ENCODE results near the gene LIPI.
A peak's percentile ranks its signal among the peaks of the same experiment; 100 is the strongest.
"Not testable (repeated sequence)": the region's sequence is repeated elsewhere in the genome, so short reads cannot be mapped to it uniquely, and the experiment has no call there.

Gene LIPI

GRCh38 chr21:14223365-14223764 is 12.6 kb upstream of the LIPI start:
- TF ChIP-seq CTCF (IDR thresholded peaks at IDR 0.05; ENCODE audit: extremely low read depth, insufficient read depth, missing control alignments), result no peak
- no peak for DNase-seq (ENCODE audit: low spot score)
- in situ Hi-C loops (cut with MboI; ENCODE audit: low pct_unique_long_range_greater_than_20kb, low sequenced_read_pairs, unreplicated experiment), result no loop called here

DNA sequence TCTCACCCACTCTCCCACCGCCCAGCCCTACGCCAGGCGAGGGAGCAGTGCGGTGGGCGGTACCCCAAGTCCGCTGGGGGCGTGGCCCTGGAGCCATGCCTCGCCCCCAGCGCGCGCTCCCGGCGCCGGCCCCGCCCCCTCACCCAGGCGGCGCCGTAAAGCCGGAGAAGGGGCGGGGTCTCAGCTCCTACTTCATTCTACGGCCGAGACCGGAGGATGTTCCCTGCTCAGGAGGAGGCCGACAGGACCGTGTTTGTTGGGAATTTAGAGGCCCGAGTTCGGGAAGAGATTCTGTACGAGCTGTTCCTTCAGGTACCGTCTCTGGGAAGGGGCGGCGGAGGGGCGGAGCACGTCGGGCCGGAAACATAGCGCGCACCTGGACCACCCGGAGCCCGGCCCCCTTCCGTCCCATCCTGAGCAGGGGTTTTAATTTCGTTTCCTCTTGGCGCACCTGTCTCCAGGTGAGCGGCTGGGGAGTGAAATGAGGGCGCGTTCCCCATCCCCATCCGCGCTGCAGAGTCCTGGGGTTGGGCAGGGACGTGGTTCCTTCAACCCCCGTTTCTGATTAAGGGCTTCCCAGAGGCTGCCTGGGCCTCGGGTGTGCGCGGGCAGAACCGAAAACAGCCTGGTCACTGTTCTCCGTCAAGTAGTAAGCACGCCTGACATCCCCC is 5.4 kb upstream of the LIPI start, which contains the start of gene RBM11:
TSS of gene RBM11 (plus strand) at position 187 of the 671 bp plus-strand sequence. CDS start at position 217, 30 bp downstream.
- in situ Hi-C loops (cut with MboI; ENCODE audit: low pct_unique_long_range_greater_than_20kb, low sequenced_read_pairs, unreplicated experiment), result no loop called here
- TF ChIP-seq CTCF (IDR thresholded peaks at IDR 0.05; ENCODE audit: extremely low read depth, insufficient read depth, missing control alignments), result no peak
- DNase-seq (ENCODE audit: low spot score), result peak; percentile 71

- no peak for DNase-seq (ENCODE audit: low spot score)
- TF ChIP-seq CTCF (IDR thresholded peaks at IDR 0.05; ENCODE audit: extremely low read depth, insufficient read depth, missing control alignments), result no peak
- in situ Hi-C loops (cut with MboI; ENCODE audit: low pct_unique_long_range_greater_than_20kb, low sequenced_read_pairs, unreplicated experiment), result no loop called here
These were observed 2.4 kb upstream of the LIPI start for GRCh38 chr21:14213164-14213563.

DNA sequence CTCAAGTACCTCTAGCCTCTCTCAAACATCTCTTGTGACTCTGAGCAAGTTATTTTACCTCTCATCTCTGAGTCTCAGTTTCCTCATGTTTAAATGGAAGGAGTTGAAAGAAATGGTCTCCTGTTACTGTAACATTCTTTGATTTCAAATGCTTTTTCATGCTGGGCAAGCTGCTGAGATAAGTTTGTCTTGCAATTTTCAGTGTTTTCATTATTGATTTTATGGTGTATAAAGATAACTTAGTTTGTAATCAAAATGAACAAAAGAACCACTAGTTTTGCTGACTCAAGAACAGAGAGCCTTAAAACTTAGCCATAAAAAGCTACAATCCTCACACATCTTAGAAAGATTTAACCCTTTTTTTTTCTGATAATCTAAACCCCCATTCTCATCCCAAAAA is 4.5 kb downstream of the LIPI start:
- TF ChIP-seq CTCF (IDR thresholded peaks at IDR 0.05; ENCODE audit: extremely low read depth, insufficient read depth, missing control alignments), result no peak
- in situ Hi-C loops (cut with MboI; ENCODE audit: low pct_unique_long_range_greater_than_20kb, low sequenced_read_pairs, unreplicated experiment), result no loop called here
- DNase-seq (ENCODE audit: low spot score), result no peak

GRCh38 chr21:14166463-14167223 is 44.1 kb downstream of the LIPI start:
- DNase-seq (ENCODE audit: low spot score); in situ Hi-C loops (cut with MboI; ENCODE audit: low pct_unique_long_range_greater_than_20kb, low sequenced_read_pairs, unreplicated experiment): not testable (repeated sequence)

DNA sequence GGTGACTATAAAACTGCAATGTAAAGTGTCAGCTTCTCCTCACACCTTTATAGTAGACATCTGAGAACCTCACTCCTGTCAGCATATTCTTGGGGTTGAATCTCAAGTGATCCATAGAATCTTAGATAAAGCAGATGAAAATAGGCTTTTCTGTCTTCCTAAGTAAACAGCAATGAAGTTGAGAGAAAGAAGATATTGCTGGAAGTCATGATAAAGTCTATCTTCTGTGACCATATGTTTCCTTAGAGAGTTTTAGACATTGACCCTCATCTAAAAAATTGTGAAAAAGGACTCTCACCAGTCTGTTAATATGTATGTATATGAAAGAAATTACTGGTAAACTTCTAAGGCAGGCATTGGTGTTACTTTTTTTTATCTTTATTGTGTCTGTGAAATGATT is 66.8 kb downstream of the LIPI start:
- DNase-seq (ENCODE audit: low spot score), result no peak
- in situ Hi-C loops (cut with MboI; ENCODE audit: low pct_unique_long_range_greater_than_20kb, low sequenced_read_pairs, unreplicated experiment), result no loop called here
- no peak for TF ChIP-seq CTCF (IDR thresholded peaks at IDR 0.05; ENCODE audit: extremely low read depth, insufficient read depth, missing control alignments)

GRCh38 chr21:14124266-14124665 is 86.5 kb downstream of the LIPI start:
- no peak for DNase-seq (ENCODE audit: low spot score)
- in situ Hi-C loops (cut with MboI; ENCODE audit: low pct_unique_long_range_greater_than_20kb, low sequenced_read_pairs, unreplicated experiment), result no loop called here
- no peak for TF ChIP-seq CTCF (IDR thresholded peaks at IDR 0.05; ENCODE audit: extremely low read depth, insufficient read depth, missing control alignments)

Data from GM13977 (cell line).